Gastrocnemius medialis (tissue), 4 donors: ENCODE measurements around the gene SQOR. TPM values are rescaled to one million over a fixed set of nuclear protein-coding genes. Genes with fewer than 3 reads are reported as not detected.
A peak's percentile ranks its signal among the peaks of the same experiment; 100 is the strongest.

Experiments
- ATAC-seq, 2 donors: fragments of 150-250 bp; one replicate each; pipeline ENCODE4 v1.9.1; 2016
- DNase-seq, 2 donors: peaks; one replicate each; pipeline ENCODE4 v3.0.0-alpha.2; 2019
- H3K27ac ChIP-seq, 4 donors: fragments of 200-600 bp; sonication (generic); 1 replicate in 1 of 4; 2 replicates in 3 of 4; pipeline ENCODE4 v1.5.1; 2016 to 2018; ENCODE audit warnings: mild to moderate bottlenecking in 2 of 4, moderate library complexity in 1 of 4
- H3K27me3 ChIP-seq, 3 donors: fragments of 200-600 bp; sonication (generic) in 2 of 3; 1 replicate in 1 of 3; 2 replicates in 2 of 3; pipeline versions ENCODE4 v1.5.1 to v1.6.0; 2016 to 2019; ENCODE audit warnings: mild to moderate bottlenecking in 1 of 3, moderate library complexity in 1 of 3
- H3K36me3 ChIP-seq, 2 donors: fragments of 200-600 bp; sonication (generic) in 1 of 2; one replicate each; pipeline ENCODE4 v1.5.1; 2017 to 2018
- H3K4me1 ChIP-seq, 2 donors: fragments of 200-600 bp; sonication (generic) in 1 of 2; one replicate each; pipeline ENCODE4 v1.5.1; 2016 to 2017; ENCODE audit warnings: mild to moderate bottlenecking in 2 of 2
- H3K4me3 ChIP-seq, 4 donors: fragments of 200-600 bp; sonication (generic) in 3 of 4; 1 replicate in 1 of 4; 2 replicates in 3 of 4; pipeline ENCODE4 v1.5.1; 2016 to 2019; ENCODE audit warnings: mild to moderate bottlenecking in 2 of 4
- H3K9me3 ChIP-seq, 3 donors: fragments of 200-600 bp; sonication (generic) in 2 of 3; 1 replicate in 1 of 3; 2 replicates in 2 of 3; pipeline ENCODE4 v1.5.1; 2016 to 2019
- POLR2A ChIP-seq, 2 donors: fragments of 450-650 bp; IDR thresholded peaks; one replicate each; pipeline ENCODE4 v1.6.1; 2017; ENCODE audit warnings: antibody characterized with exemption in 2 of 2, mild to moderate bottlenecking in 2 of 2, moderate library complexity in 2 of 2
- in situ Hi-C, 4 donors: fragments of 200-750 bp; cut with MboI; loops; one replicate each; pipeline versions ENCODE4 v1.15.0 to v1.8.0; 2017; ENCODE audit warnings: low sequenced_read_pairs in 4 of 4
- intact Hi-C: fragments of 100-400 bp; cut with DNase I; formaldehyde crosslinking; loops from one replicate; pipeline ENCODE4 v1.15.1; 2023; ENCODE audit warnings: low total_unique reads
- total RNA-seq, 4 donors: library from RNA; depleted of rRNA; stranded (reverse); fragments of >200 nt; gene quantifications; one replicate each; pipeline versions ENCODE4 v1.1.0 to v1.2.3, GENCODE V29; 2016
- TF ChIP-seq, protein P1 (sequence below), 5 experiments: fragments of 450-650 bp in 3 of 5; fragments of 200-600 bp in 2 of 5; sonication (generic) in 2 of 5; IDR thresholded peaks in 4 of 5; conservative IDR thresholded peaks in 1 of 5; 1 replicate in 4 of 5; 2 replicates in 1 of 5; pipeline ENCODE4 v1.5.1; 2016 to 2019; ENCODE audit warnings: antibody characterized with exemption in 5 of 5, mild to moderate bottlenecking in 3 of 5, moderate library complexity in 3 of 5

Gene SQOR
- total RNA-seq: 100 to 1,000 TPM; 140 to 194 (median 164) TPM

GRCh38 chr15:45634432-45635190 is at the start of gene SQOR:
TSS of gene SQOR (plus strand) at chr15:45635029. CDS start at chr15:45658924, 23,895 bp downstream.
- H3K27ac ChIP-seq: peak within 1 kb of the TSS; percentile 98 to 99 (median 98)
- TF ChIP-seq POLR2A (IDR thresholded peaks at IDR 0.05): peak; percentile 91 to 93
- TF ChIP-seq, protein P1, sequence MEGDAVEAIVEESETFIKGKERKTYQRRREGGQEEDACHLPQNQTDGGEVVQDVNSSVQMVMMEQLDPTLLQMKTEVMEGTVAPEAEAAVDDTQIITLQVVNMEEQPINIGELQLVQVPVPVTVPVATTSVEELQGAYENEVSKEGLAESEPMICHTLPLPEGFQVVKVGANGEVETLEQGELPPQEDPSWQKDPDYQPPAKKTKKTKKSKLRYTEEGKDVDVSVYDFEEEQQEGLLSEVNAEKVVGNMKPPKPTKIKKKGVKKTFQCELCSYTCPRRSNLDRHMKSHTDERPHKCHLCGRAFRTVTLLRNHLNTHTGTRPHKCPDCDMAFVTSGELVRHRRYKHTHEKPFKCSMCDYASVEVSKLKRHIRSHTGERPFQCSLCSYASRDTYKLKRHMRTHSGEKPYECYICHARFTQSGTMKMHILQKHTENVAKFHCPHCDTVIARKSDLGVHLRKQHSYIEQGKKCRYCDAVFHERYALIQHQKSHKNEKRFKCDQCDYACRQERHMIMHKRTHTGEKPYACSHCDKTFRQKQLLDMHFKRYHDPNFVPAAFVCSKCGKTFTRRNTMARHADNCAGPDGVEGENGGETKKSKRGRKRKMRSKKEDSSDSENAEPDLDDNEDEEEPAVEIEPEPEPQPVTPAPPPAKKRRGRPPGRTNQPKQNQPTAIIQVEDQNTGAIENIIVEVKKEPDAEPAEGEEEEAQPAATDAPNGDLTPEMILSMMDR (IDR thresholded peaks at IDR 0.05 in 4 of 5, conservative IDR thresholded peaks at IDR 0.05 in 1 of 5): no peak
- no peaks in the 10 kb centered on the region for H3K27me3 ChIP-seq
- peak; percentile 78 to 81 for ATAC-seq
- intact Hi-C loops: loop anchor here (2.0 to 5.0 kb wide), 4 partner anchors 26 to 922 kb away; partner anchors contain the start of genes B2M, BLOC1S6 and PATL2
- peaks cover 34 to 35% of the 10 kb centered on the region in 2 donors for H3K4me1 ChIP-seq
- peak; percentile 85 to 95 for DNase-seq
- no peaks in the 10 kb centered on the region for H3K36me3 ChIP-seq
- no peaks in the 10 kb centered on the region for H3K9me3 ChIP-seq
- H3K4me3 ChIP-seq: peak within 1 kb of the TSS; percentile 84 to 95 (median 88)
- in situ Hi-C loops: loop anchor here in 3 of 4 donors (5.0 to 25.0 kb wide), 3 partner anchors 47 to 1847 kb away; partner anchors contain the start of genes SHF (in 2 of the 3), BLOC1S6 (in 1 of the 3), ELL3 (in 1 of the 3) and SERF2 (in 1 of the 3)

DNA sequence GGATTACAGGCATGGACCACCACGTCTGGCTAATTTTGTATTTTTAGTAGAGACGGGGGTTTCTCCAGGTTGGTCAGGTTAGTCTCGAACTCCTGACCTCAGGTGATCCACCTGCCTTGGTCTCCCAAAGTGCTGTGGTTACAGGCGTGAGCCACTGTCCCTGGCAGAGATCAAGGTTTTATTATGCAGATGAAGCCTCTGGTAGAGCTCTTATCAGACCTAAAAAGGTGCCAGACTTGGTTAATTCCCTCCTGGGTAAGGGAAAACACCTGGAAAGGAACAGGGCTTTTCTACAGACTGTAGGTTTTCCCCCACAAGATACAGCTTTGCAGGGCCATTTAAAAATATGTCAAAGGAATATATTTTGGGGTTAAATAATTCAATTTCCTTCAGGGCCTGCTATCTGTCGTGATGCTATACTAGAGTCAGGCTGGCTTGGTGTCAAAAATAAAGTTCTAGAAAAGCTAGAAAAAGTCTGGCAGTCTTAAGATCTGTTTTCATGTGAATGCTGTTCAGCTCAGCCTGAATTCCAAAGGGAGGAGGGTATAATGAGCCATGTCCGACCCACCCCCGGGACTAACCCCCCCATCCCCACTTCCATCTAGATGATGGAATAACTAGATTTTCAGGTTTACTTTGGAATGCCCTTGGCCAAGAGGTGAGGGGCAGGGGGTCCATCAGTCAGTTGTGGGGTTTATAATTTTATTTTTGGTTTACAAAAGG is 49.6 kb upstream of the SQOR start:
- no peak overlapping the region for H3K27ac ChIP-seq
- intact Hi-C loops (loop anchor here (5.0 kb wide), 1 partner anchor 128 kb away; no protein-coding TSS in a partner anchor), in situ Hi-C loops (loop anchor here in 1 of 4 donors (5.0 kb wide), 1 partner anchor 52 kb away; the partner anchor contains the start of gene SQOR)
- H3K9me3 ChIP-seq: no peaks in the 10 kb centered on the region
- H3K36me3 ChIP-seq: no peaks in the 10 kb centered on the region
- TF ChIP-seq, protein P1 (IDR thresholded peaks at IDR 0.05 in 4 of 5, conservative IDR thresholded peaks at IDR 0.05 in 1 of 5): no peak
- no peak for TF ChIP-seq POLR2A (IDR thresholded peaks at IDR 0.05)
- H3K4me1 ChIP-seq: peaks cover 28 to 29% of the 10 kb centered on the region in 2 donors
- ATAC-seq (no peak), DNase-seq (no peak)
- H3K27me3 ChIP-seq: no peaks in the 10 kb centered on the region
- H3K4me3 ChIP-seq: no peak overlapping the region

DNA sequence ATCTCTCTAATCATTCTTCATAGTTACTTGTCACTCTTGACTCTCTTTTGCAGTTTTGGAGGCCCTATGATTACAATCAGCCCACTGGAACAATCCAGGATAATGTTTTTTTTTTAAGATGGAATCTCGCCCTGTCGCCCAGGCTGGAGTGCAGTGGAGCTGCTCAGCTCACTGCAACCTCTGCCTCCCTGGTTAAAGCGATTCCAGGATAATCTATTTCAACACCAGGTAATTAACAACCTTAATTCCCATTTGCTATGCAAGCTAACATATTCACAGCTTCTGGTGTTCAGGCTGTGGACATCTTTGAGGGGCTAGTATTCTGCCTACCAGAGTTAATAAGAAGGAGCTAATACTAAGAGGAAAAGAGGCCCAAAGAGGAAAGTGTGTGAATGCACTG is 48.7 kb upstream of the SQOR start:
- TF ChIP-seq, protein P1 (IDR thresholded peaks at IDR 0.05 in 4 of 5, conservative IDR thresholded peaks at IDR 0.05 in 1 of 5): no peak
- no peak for TF ChIP-seq POLR2A (IDR thresholded peaks at IDR 0.05)
- H3K27me3 ChIP-seq: no peaks in the 10 kb centered on the region
- peak overlapping the region; percentile 87 to 98 (median 92) for H3K4me3 ChIP-seq
- peak overlapping the region; percentile 95 to 100 (median 97) for H3K27ac ChIP-seq
- intact Hi-C loops (loop anchor here (2.0 to 5.0 kb wide), 4 partner anchors 49 to 387 kb away; partner anchors contain the start of gene SQOR), in situ Hi-C loops (loop anchor here in 1 of 4 donors (5.0 kb wide), 1 partner anchor 51 kb away; the partner anchor contains the start of gene SQOR)
- no peaks in the 10 kb centered on the region for H3K36me3 ChIP-seq
- no peaks in the 10 kb centered on the region for H3K9me3 ChIP-seq
- DNase-seq (no peak), ATAC-seq (no peak)
- peaks cover 33 to 37% of the 10 kb centered on the region in 2 donors for H3K4me1 ChIP-seq

- in situ Hi-C loops: loop anchor here in 1 of 4 donors (5.0 kb wide), 1 partner anchor 51 kb away; the partner anchor contains the start of gene SQOR
- peak; percentile 10 to 31 for ATAC-seq
- H3K4me1 ChIP-seq: peaks cover 33 to 37% of the 10 kb centered on the region in 2 donors
Measured at GRCh38 chr15:45586601-45587094, 48.2 kb upstream of the SQOR start.

More at GRCh38 chr15:45586601-45587094, 48.2 kb upstream of the SQOR start:
- Histone ChIP-seq H3K9me3 (no peaks in the 10 kb centered on the region), H3K4me3 (peak overlapping the region; percentile 87 to 98 (median 92)), H3K27me3 (no peaks in the 10 kb centered on the region), H3K36me3 (no peaks in the 10 kb centered on the region), H3K27ac (peak overlapping the region; percentile 95 to 100 (median 97))
- intact Hi-C loops: loop anchor here (1.0 to 5.0 kb wide), 5 partner anchors 48 to 388 kb away; partner anchors contain the start of genes SLC30A4 and SQOR
- TF ChIP-seq, protein P1 (IDR thresholded peaks at IDR 0.05 in 4 of 5, conservative IDR thresholded peaks at IDR 0.05 in 1 of 5): no peak
- TF ChIP-seq POLR2A (IDR thresholded peaks at IDR 0.05): no peak
- no peak for DNase-seq
